Measurements from ENCODE around the gene CCDC30.
"Not testable (repeated sequence)": the region's sequence is repeated elsewhere in the genome, so short reads cannot be mapped to it uniquely, and the experiment has no call there.

CCDC30 gene

GRCh38 chr1:42593486-42594100, 130.5 kb downstream of the CCDC30 start:
- H3K27ac ChIP-seq: no peak overlapping the region
- TF ChIP-seq CTCF (conservative IDR thresholded peaks at IDR 0.05): no peak
- TF ChIP-seq ZFX (IDR thresholded peaks at IDR 0.05): no peak

DNA sequence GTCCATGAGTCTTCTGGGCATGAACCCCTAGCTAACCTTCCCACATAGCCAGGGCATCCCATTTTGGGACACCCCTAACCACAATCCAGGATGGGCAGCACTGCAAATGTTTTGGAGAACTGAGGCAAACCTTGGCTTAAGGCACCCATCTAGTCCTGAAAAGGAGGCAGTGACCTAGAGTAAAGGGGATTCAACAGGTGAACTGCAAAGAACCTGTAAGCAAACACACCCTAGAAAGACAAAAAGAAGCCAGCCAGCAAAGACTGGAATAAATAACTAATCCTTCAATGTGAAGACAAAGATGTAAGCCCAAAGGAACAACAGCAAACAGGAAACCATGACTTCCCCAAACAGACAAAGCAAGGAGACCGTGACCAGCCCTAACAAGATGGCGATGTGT, 138.4 kb downstream of the CCDC30 start:
- TF ChIP-seq CTCF (conservative IDR thresholded peaks at IDR 0.05) (no peak), ZFX (IDR thresholded peaks at IDR 0.05) (no peak)

GRCh38 chr1:42613803-42614131, 150.7 kb downstream of the CCDC30 start:
- TF ChIP-seq ZFX (IDR thresholded peaks at IDR 0.05): no peak
- TF ChIP-seq CTCF (conservative IDR thresholded peaks at IDR 0.05): no peak
- no peak overlapping the region for H3K27ac ChIP-seq

More for the DNA sequence above, 138.4 kb downstream of the CCDC30 start:
- H3K27ac ChIP-seq: no peak overlapping the region

DNA sequence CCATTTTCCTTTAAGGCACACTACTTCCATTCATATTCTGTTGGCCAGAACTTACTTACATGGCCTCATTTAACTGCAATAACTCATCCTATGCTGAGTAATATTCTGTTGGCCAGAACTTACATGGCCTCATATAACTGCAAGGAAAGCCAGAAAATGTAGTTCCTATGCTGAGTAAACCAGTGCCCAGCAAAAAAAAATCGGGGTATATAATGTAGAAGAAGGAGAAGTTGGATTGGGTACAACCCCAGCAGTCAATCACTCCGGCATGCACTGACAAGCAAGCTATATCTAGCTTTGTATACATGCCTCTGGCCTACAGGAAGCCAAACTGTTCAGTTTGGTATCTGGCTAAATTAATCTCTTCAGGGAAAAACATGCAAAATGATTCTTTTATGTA, 155.8 kb downstream of the CCDC30 start:
- H3K27ac ChIP-seq: no peak overlapping the region
- no peak for TF ChIP-seq ZFX (IDR thresholded peaks at IDR 0.05)
- no peak for TF ChIP-seq CTCF (conservative IDR thresholded peaks at IDR 0.05)

DNA sequence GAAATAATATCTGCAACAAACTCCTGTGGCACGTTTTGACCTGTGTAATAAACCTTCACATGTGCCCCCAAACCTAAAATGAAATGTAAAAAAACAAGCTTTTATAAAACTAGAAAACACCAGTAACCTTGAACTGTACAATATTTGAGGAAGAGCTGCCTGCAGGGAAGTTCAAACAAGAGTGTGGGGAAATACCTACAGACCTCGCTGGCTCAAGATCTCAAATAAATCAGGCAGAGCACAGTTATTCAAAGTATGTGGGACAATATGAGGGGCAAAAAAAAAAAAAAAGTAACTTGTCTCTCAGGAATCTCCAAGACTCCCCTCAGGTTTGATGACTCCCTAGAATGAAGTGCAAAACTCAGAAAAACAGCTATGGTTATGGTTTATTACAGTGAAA, 157.2 kb downstream of the CCDC30 start:
- TF ChIP-seq CTCF (conservative IDR thresholded peaks at IDR 0.05): no peak
- no peak for TF ChIP-seq ZFX (IDR thresholded peaks at IDR 0.05)

DNA sequence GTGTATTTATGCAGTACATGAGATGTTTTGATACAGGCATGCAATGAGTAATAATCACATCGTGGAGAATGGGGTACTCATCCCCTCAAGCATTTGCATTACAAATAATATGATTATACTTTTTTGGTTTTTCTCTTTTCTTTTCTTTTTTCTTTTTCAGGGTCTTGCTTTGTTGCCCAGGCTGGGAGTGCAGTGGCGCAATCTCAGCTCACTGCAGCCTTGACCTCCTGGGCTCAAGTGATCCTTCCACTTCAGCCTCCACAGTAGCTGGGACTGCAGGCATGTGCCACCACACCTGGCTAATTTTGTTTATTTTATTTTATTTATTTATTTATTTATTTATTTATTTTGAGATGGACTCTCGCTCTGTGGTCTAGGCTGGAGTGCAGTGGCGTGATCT, 158.1 kb downstream of the CCDC30 start:
- not testable (repeated sequence) for H3K27ac ChIP-seq

More for the DNA sequence above, 157.2 kb downstream of the CCDC30 start:
- H3K27ac ChIP-seq: no peak overlapping the region

DNA sequence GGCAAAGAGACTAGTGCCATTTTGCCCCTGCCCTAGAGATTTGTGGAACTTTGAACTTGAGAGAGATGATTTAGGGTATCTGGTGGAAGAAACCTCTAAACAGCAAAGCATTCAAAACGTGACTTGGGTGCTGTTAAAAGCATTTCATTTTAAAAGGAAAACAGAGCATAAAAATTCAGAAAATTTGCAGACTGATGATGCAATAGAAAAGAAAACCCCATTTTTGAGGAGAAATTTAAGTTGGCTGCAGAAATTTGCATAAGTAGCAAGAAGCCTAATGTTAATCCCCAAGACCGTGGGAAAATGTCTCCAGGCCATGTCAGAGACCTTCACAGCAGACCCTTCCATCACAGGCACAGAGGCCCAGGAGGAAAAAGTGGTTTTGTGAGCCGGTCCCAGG, 164.1 kb downstream of the CCDC30 start:
- H3K27ac ChIP-seq: not testable (repeated sequence)

GRCh38 chr1:42639116-42639515, 176.0 kb downstream of the CCDC30 start:
- no peak for TF ChIP-seq CTCF (conservative IDR thresholded peaks at IDR 0.05)
- no peak for TF ChIP-seq ZFX (IDR thresholded peaks at IDR 0.05)
- H3K27ac ChIP-seq: no peak overlapping the region
